Skin epidermis (tissue), 12 donors: ENCODE results near the gene BCS1L.

Experiments used
- H3K27ac ChIP-seq, 21 experiments: fragments of 200-600 bp; sonication (generic) in 11 of 21; one replicate each; pipeline ENCODE4 v1.5.0; 2020; ENCODE audit warnings: mild to moderate bottlenecking in 3 of 21, inconsistent platforms in 2 of 21, moderate library complexity in 2 of 21
- H3K4me3 ChIP-seq, 7 experiments: fragments of 200-600 bp; sonication (generic) in 2 of 7; one replicate each; pipeline ENCODE4 v1.5.0; 2020; ENCODE audit warnings: inconsistent platforms in 2 of 7, mild to moderate bottlenecking in 2 of 7, moderate library complexity in 1 of 7

The BCS1L gene

DNA sequence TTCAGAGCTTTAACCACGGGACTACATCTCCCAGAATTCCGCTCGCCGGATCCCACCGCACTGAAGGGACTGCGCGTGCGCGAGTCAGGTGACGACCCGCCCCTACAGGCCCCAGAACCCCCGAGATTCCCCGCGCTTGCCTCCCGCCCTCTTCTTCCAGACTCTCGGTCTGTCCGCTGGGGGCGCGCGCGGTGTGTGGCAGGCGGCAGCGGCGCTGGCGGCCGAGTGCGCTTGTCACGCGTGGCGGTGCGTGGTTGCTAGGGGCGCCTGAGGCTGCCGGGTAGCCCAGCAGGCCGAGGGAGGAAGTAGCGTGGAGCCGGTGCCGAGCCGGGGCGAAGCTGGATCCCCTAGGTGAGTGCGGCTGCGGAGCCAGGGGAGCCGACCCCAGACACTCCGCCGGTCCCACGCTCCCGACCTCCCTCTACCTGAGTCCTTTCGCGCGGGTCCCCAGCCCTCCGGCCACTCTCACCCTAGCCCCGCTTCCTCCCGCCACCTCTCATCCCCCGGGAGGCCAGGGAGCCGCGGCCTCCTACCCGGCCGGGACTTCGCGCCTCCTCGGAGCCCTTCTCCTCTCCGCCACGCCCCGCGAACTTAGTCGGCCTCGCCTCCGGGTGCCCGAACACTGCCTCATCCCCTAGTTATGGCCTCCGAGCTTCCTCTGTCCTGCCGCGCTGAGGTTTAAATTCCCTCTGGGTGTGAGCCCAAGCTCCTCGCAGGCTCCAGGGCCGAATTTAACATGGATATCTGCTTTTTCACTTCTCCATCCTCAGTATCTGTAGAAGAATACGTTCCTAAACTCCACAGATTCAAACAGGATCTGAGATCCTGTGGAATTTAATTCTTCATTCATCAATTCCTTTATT, 51.4 kb downstream of the BCS1L start, which contains the start of gene TTLL4:
Gene TTLL4, plus strand, starts transcription at position 149 of the 863 bp plus-strand sequence. CDS start 26,842 bp downstream, outside the sequence.
- peak within 1 kb of the TSS; percentile 59 to 93 (median 88) for H3K4me3 ChIP-seq
- peak within 1 kb of the TSS; percentile 79 to 99 (median 94) for H3K27ac ChIP-seq

DNA sequence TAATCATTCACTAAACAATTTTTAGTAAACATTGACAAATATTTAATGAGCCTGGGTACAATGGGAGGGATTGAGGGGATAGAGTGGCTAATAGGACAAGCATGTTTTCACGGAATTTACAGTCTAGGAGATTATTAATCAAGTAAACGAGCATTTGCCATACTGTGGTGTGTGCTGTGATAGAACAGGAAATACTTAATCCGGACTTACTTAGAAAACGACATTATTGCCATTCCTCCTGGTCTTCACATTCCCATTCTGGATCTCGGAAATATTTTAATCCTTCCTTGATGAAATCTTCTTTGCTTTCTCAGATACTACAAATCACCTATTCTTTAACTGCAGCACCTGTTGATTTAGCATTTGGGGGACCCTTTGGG, 52.1 kb downstream of the BCS1L start:
- Histone ChIP-seq H3K27ac (peak overlapping the region in 19 of 21 experiments; percentile 79 to 99 (median 94)), H3K4me3 (peak overlapping the region; percentile 59 to 93 (median 88))
